Esophagus squamous epithelium (tissue), 5 donors: ENCODE data around the gene HNRNPH2. TPM values are rescaled to one million over a fixed set of nuclear protein-coding genes. Genes with fewer than 3 reads are reported as not detected.

Experiments
- DNase-seq: peaks from one replicate; lab custom pipeline; 2025; lab: John Stamatoyannopoulos, UW
- H3K27ac ChIP-seq, 4 donors: fragments of 200-600 bp; sonication (generic); one replicate each; pipeline ENCODE4 v1.5.1; 2016 to 2019; ENCODE audit warnings: mild to moderate bottlenecking in 1 of 4
- H3K27me3 ChIP-seq, 4 donors: fragments of 200-600 bp; sonication (generic); 1 replicate in 3 of 4; 2 replicates in 1 of 4; pipeline versions ENCODE4 v1.5.1 to v1.6.0; 2017 to 2021; ENCODE audit warnings: antibody characterized with exemption in 1 of 4
- H3K36me3 ChIP-seq, 3 donors: fragments of 200-600 bp; sonication (generic); one replicate each; pipeline ENCODE4 v1.5.1; 2016 to 2019
- H3K4me1 ChIP-seq, 3 donors: fragments of 200-600 bp; sonication (generic); one replicate each; pipeline ENCODE4 v1.5.1; 2017 to 2019
- H3K4me3 ChIP-seq, 4 donors: fragments of 200-600 bp; sonication (generic); 1 replicate in 3 of 4; 2 replicates in 1 of 4; pipeline ENCODE4 v1.5.1; 2016 to 2019; ENCODE audit warnings: mild to moderate bottlenecking in 2 of 4, moderate library complexity in 1 of 4
- H3K9me3 ChIP-seq, 3 donors: fragments of 200-600 bp; sonication (generic); one replicate each; pipeline ENCODE4 v1.5.1; 2016 to 2019
- POLR2A ChIP-seq, 4 donors: fragments of 450-650 bp; IDR thresholded peaks; one replicate each; pipeline ENCODE4 v1.6.1; 2017; ENCODE audit warnings: antibody characterized with exemption in 4 of 4, mild to moderate bottlenecking in 4 of 4, moderate library complexity in 3 of 4
- WGBS, 2 donors: methylation state at CpG; one replicate each; pipeline ENCODE4 v1.1.5; 2018; 5-methylcytosine and 5-hydroxymethylcytosine counted together
- intact Hi-C: fragments of 100-400 bp; cut with DNase I; formaldehyde crosslinking; loops from one replicate; pipeline ENCODE4 v1.15.0; 2022
- total RNA-seq, 4 donors: library from RNA; depleted of rRNA; stranded (reverse); fragments of >200 nt; gene quantifications; one replicate each; pipeline ENCODE4 v1.1.0, GENCODE V29; 2016
- TF ChIP-seq, protein P1 (sequence below), 6 experiments: fragments of 450-650 bp in 4 of 6; fragments of 200-600 bp in 2 of 6; sonication (generic) in 2 of 6; IDR thresholded peaks; one replicate each; pipeline ENCODE4 v1.5.1; 2016 to 2019; ENCODE audit warnings: antibody characterized with exemption in 6 of 6, mild to moderate bottlenecking in 4 of 6, moderate library complexity in 4 of 6
- donor health status: DM: yes; HTN: yes; CAD: no.

HNRNPH2 gene
- total RNA-seq, 4 donors from 2014 or later = 34.5 to 49.6 (median 46.7) TPM

DNA sequence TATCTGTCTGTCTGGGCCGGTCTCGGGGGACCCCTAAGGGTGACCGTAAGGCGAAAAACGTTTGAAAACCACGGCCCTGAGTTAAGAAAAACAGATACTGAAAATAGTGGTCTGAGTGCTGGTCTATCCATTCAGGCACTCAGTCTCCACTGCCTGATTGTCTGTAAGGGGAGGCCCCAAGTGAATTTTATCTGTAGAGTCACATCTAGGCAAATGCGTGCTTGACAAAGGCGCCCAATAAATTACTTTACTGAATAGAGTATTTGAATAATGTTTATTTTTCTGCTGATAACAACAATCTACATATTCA lies 465 bp downstream of the HNRNPH2 start:
- DNase-seq = no peak
- 0 to 21% methylated on average over 2 to 7 of the region's 8 CpGs for WGBS, 2 donors

DNA sequence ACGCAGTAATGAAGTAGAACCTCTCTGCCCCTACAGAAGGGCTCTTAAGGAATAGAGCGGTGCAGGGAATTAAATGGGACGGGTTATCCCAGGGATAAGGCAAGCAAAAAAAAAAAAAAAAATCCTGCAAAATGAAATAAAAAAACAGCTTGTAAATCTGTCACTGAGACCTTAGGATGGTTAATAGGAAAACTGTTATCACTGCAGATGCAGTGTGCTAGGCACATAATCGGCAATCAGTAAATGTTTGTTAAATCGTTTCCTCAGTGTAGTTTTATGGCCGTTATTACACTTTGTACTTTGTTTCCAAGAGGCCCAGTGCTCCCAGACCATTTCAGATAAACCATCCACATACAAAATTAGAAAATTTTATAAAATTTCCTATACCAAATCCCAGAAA lies 1.0 kb downstream of the HNRNPH2 start:
- peaks cover 0 to 55% (median 0%) of the 10 kb centered on the region in 3 donors for H3K4me1 ChIP-seq
- intact Hi-C loops = no loop called here
- DNase-seq = no peak
- H3K4me3 ChIP-seq = peak overlapping the region; percentile 43 to 68 (median 60)
- peak overlapping the region; percentile 90 to 96 (median 94) for H3K27ac ChIP-seq
- H3K9me3 ChIP-seq = no peaks in the 10 kb centered on the region
- peaks cover 0 to 25% (median 0%) of the 10 kb centered on the region in 3 donors for H3K36me3 ChIP-seq
- WGBS, 2 donors = 0 to 45% methylated on average over 5 of the region's 6 CpGs
- no peaks in the 10 kb centered on the region for H3K27me3 ChIP-seq
- TF ChIP-seq, protein P1, sequence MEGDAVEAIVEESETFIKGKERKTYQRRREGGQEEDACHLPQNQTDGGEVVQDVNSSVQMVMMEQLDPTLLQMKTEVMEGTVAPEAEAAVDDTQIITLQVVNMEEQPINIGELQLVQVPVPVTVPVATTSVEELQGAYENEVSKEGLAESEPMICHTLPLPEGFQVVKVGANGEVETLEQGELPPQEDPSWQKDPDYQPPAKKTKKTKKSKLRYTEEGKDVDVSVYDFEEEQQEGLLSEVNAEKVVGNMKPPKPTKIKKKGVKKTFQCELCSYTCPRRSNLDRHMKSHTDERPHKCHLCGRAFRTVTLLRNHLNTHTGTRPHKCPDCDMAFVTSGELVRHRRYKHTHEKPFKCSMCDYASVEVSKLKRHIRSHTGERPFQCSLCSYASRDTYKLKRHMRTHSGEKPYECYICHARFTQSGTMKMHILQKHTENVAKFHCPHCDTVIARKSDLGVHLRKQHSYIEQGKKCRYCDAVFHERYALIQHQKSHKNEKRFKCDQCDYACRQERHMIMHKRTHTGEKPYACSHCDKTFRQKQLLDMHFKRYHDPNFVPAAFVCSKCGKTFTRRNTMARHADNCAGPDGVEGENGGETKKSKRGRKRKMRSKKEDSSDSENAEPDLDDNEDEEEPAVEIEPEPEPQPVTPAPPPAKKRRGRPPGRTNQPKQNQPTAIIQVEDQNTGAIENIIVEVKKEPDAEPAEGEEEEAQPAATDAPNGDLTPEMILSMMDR (IDR thresholded peaks at IDR 0.05) = no peak
- no peak for TF ChIP-seq POLR2A (IDR thresholded peaks at IDR 0.05)

More for the DNA sequence above, 465 bp downstream of the HNRNPH2 start:
- peak overlapping the region; percentile 43 to 68 (median 60) for H3K4me3 ChIP-seq
- H3K36me3 ChIP-seq = peaks cover 0 to 20% (median 0%) of the 10 kb centered on the region in 3 donors
- no peaks in the 10 kb centered on the region for H3K27me3 ChIP-seq
- intact Hi-C loops = no loop called here
- H3K4me1 ChIP-seq = peaks cover 0 to 55% (median 0%) of the 10 kb centered on the region in 3 donors
- TF ChIP-seq, protein P1 (IDR thresholded peaks at IDR 0.05) = peak in 1 of 6 experiments; percentile 4
- no peak for TF ChIP-seq POLR2A (IDR thresholded peaks at IDR 0.05)
- peak overlapping the region; percentile 90 to 96 (median 94) for H3K27ac ChIP-seq
- H3K9me3 ChIP-seq = no peaks in the 10 kb centered on the region

DNA sequence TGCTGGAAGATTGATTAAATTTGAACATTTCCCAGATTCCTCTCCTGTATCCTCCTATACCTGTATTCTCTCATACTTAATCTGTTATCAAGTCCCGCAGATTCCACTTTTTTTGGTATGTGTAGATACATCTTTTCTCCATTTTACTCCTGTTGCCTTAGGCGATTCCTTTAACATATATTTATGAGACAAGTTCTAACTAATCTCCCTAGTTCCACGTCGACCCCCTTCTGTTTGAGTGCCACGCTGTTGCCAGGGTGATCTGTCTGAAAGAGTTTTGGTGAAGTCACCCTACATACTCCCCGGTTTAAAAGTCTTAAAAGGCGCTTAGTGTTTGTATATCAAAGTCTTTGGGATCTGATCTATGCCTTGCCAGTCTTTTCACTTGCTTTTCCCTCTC lies 2.4 kb downstream of the HNRNPH2 start:
- peaks cover 0 to 59% (median 0%) of the 10 kb centered on the region in 3 donors for H3K4me1 ChIP-seq
- TF ChIP-seq, protein P1 (IDR thresholded peaks at IDR 0.05) = no peak
- TF ChIP-seq POLR2A (IDR thresholded peaks at IDR 0.05) = no peak
- no peak for DNase-seq
- no peaks in the 10 kb centered on the region for H3K27me3 ChIP-seq
- intact Hi-C loops = loop anchor here (10.0 kb wide), 1 partner anchor 184 kb away; no protein-coding TSS in a partner anchor
- H3K4me3 ChIP-seq = peak overlapping the region in 1 of 4 donors; percentile 16
- H3K36me3 ChIP-seq = peaks cover 0 to 26% (median 0%) of the 10 kb centered on the region in 3 donors
- no peaks in the 10 kb centered on the region for H3K9me3 ChIP-seq
- 24 to 36% methylated on average over 7 of the region's 7 CpGs for WGBS, 2 donors
- H3K27ac ChIP-seq = peak overlapping the region in 1 of 4 donors; percentile 96

DNA sequence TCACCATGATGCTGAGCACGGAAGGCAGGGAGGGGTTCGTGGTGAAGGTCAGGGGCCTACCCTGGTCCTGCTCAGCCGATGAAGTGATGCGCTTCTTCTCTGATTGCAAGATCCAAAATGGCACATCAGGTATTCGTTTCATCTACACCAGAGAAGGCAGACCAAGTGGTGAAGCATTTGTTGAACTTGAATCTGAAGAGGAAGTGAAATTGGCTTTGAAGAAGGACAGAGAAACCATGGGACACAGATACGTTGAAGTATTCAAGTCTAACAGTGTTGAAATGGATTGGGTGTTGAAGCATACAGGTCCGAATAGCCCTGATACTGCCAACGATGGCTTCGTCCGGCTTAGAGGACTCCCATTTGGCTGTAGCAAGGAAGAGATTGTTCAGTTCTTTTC lies 4.0 kb downstream of the HNRNPH2 start:
- WGBS, 2 donors = 82 to 85% methylated on average over 5 to 9 of the region's 10 CpGs
- no peaks in the 10 kb centered on the region for H3K9me3 ChIP-seq

More for the DNA sequence above, 4.0 kb downstream of the HNRNPH2 start:
- no peak overlapping the region for H3K27ac ChIP-seq
- no peak overlapping the region for H3K4me3 ChIP-seq
- peaks cover 0 to 26% (median 0%) of the 10 kb centered on the region in 3 donors for H3K36me3 ChIP-seq
- peaks cover 0 to 57% (median 0%) of the 10 kb centered on the region in 3 donors for H3K4me1 ChIP-seq
- intact Hi-C loops = loop anchor here (10.0 kb wide), 1 partner anchor 183 kb away; no protein-coding TSS in a partner anchor
- H3K27me3 ChIP-seq = no peaks in the 10 kb centered on the region
- DNase-seq = no peak
- TF ChIP-seq, protein P1 (IDR thresholded peaks at IDR 0.05) = no peak
- TF ChIP-seq POLR2A (IDR thresholded peaks at IDR 0.05) = no peak
